Hepatocyte (in vitro differentiated cells): Measurements from ENCODE around the gene CTNNB1.

ENCODE experiments used
- CTCF ChIP-seq: fragments of 200-600 bp; sonication (generic); IDR thresholded peaks from 2 replicates; pipeline ENCODE4 v1.5.1; 2016; ENCODE audit warnings: antibody characterized with exemption, mild to moderate bottlenecking; ENCODE audit not compliant: poor library complexity
- EZH2 ChIP-seq: fragments of 200-600 bp; sonication (generic); IDR thresholded peaks from 2 replicates; pipeline ENCODE4 v1.6.1; 2016; ENCODE audit warnings: antibody characterized with exemption, mild to moderate bottlenecking, borderline replicate concordance

GRCh38 chr3:41195946-41196345 is 3.4 kb upstream of the CTNNB1 start:
- TF ChIP-seq CTCF = no peak
- TF ChIP-seq EZH2 = no peak
